ENCODE measurements around the gene ADGRG6.

DNA sequence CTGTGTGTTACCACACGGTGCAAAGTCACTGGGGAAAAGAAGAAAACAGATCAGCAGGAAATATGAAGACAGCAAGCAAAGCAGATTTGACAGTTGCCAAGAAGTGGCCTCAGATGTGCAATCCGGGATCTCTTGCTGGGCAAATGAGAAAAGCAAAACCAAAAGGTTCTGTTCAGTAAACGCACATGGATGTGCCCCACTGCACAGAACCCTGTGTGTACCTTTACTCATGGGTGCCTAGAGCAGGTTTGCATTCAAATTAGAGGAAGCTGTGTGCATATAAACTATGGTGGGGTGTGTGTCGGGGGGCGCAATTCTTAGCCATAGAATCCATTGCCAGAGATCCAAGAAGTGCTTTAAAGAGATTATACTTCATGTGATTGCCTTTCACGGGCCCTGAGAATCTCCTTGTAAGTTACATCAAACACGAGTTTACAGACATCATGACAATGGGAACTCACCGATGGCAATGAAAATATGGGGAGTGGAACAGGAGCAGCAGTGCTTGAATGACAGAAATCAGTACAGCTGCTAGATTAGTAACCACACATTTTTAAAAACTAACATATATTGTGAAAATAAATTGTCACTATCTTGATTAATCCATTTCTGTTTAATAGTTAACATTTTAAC, 154.3 kb downstream of the ADGRG6 start:
- TF ChIP-seq, protein P1, sequence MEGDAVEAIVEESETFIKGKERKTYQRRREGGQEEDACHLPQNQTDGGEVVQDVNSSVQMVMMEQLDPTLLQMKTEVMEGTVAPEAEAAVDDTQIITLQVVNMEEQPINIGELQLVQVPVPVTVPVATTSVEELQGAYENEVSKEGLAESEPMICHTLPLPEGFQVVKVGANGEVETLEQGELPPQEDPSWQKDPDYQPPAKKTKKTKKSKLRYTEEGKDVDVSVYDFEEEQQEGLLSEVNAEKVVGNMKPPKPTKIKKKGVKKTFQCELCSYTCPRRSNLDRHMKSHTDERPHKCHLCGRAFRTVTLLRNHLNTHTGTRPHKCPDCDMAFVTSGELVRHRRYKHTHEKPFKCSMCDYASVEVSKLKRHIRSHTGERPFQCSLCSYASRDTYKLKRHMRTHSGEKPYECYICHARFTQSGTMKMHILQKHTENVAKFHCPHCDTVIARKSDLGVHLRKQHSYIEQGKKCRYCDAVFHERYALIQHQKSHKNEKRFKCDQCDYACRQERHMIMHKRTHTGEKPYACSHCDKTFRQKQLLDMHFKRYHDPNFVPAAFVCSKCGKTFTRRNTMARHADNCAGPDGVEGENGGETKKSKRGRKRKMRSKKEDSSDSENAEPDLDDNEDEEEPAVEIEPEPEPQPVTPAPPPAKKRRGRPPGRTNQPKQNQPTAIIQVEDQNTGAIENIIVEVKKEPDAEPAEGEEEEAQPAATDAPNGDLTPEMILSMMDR (IDR thresholded peaks at IDR 0.05; ENCODE audit: insufficient read depth, low read length, poor library complexity, severe bottlenecking): no peak
- no peak for TF ChIP-seq EZH2phosphoT487 (conservative IDR thresholded peaks at IDR 0.05; ENCODE audit: low read length)
